Epithelial cell of esophagus (primary cell): Measurements from ENCODE around the gene FBXO47.

Source experiments
- DNase-seq: peaks from one replicate; pipeline ENCODE4 v3.0.0; 2010; ENCODE audit warnings: low read depth
- H3K4me3 ChIP-seq: 2 replicates; pipeline ENCODE4 v1.5.1; 2011; ENCODE audit warnings: mild to moderate bottlenecking, low read length, control low read depth
- TF ChIP-seq, protein P1 (sequence below): IDR thresholded peaks from 2 replicates; pipeline ENCODE4 v1.5.1; 2011; ENCODE audit warnings: low read depth, mild to moderate bottlenecking, low read length, control low read depth, inconsistent platforms; ENCODE audit not compliant: insufficient read depth; ENCODE audit errors: missing control alignments

The FBXO47 gene

DNA sequence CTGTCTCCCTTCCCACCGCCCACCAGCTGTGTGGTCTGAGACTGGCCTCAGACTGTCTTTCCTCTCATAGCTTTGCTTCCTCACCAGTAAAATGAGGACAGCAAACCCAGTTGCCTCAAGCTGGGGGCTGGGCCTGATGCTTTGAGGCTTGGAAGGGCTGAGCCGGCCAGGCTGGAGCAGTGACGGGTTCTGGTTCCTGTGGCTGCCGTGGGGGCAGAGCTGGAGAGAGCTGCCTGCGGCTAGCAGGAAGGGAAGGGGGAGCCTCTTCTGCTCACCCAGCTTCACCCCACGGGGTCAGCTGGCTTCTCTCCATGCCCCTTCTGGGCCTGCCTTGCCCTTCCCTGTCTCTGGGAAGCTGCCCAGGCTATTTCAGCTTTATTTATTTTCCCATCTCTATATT, 73.6 kb downstream of the FBXO47 start:
- TF ChIP-seq, protein P1, sequence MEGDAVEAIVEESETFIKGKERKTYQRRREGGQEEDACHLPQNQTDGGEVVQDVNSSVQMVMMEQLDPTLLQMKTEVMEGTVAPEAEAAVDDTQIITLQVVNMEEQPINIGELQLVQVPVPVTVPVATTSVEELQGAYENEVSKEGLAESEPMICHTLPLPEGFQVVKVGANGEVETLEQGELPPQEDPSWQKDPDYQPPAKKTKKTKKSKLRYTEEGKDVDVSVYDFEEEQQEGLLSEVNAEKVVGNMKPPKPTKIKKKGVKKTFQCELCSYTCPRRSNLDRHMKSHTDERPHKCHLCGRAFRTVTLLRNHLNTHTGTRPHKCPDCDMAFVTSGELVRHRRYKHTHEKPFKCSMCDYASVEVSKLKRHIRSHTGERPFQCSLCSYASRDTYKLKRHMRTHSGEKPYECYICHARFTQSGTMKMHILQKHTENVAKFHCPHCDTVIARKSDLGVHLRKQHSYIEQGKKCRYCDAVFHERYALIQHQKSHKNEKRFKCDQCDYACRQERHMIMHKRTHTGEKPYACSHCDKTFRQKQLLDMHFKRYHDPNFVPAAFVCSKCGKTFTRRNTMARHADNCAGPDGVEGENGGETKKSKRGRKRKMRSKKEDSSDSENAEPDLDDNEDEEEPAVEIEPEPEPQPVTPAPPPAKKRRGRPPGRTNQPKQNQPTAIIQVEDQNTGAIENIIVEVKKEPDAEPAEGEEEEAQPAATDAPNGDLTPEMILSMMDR, result no peak
- no peak for DNase-seq
- H3K4me3 ChIP-seq, result no peak overlapping the region

DNA sequence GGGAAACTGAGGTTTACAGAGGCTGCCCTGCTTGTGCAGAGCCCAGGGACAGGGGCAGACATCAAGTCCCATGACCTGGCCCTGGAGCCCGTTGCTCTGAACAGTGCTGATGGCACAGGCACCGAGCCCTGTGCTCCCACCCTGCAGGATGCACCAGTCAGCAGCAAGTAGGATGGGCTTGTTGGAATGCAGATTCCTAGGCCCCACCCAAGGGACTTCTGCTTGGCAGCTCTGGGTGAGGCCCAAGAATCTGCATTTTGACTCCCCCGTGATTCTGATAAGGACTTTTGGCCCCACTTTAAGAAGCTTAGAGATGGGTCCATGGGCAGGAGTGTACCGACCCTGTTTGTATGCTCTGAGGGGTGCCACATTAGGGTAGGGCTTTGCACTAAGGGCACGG, 74.1 kb downstream of the FBXO47 start:
- H3K4me3 ChIP-seq, result no peak overlapping the region
- no peak for DNase-seq
- TF ChIP-seq, protein P1, result no peak

DNA sequence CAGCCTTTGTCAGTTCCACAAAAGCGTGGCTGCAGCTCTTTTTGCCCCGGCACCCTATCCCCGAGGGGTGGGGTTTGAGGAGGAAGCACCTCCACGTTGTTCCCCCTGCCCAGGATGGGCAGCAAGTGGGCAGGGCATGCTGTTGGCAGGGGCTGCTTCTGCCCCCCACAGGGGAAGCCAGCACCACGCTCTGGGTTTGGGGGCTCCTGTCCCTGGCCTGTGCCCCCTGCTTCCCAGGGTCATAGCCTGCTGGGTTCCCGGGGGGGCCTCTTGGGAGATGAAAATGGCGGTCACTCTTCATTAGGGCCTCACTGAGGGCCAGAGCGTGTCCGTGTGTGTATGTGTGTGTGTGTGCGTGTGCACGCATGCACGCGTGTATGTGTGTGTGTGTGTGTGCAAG, 74.6 kb downstream of the FBXO47 start:
- H3K4me3 ChIP-seq, result no peak overlapping the region
- TF ChIP-seq, protein P1, result no peak

DNA sequence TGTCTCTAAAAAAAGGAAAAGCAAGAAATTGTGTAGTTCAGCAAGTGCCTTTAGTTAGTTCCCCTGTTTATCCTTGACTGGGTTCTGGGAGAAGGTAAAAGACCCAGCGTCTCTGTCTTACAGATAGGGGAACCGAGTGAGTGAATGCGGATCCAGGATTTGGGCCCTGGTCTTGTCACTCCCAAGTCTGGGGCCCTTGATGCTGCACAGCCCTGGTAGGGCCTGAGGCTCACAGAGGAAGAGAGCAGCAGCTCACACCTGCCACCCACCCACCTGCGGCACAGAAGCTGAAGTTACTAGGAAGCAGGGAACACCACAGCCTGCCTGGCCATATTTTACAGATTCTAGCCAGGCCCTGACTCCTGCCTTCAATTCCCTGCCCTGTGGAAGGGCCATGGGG, 75.1 kb downstream of the FBXO47 start:
- no peak for DNase-seq
- no peak overlapping the region for H3K4me3 ChIP-seq
- TF ChIP-seq, protein P1, result no peak

More for the DNA sequence above, 74.6 kb downstream of the FBXO47 start:
- no peak for DNase-seq

- DNase-seq, result no peak
- TF ChIP-seq, protein P1, result no peak
- H3K4me3 ChIP-seq, result no peak overlapping the region
Observed at GRCh38 chr17:38891441-38891840, 75.8 kb downstream of the FBXO47 start.

DNA sequence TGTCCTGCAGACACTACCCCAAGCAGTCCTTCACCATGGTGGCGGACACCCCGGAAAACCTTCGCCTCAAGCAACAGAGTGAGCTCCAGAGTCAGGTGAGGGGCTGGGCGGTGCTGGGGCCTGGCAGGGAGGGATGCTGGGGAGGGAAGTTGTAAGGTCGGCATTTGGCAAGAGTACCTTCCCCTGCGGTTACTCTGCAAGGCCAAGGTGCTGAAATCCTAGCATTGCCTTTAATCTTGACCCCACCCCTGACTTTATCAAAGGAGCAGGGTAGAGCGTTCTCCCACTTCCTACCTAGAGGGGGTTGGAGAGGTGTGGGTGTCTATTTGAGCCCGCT, 76.8 kb downstream of the FBXO47 start:
- H3K4me3 ChIP-seq, result no peak overlapping the region
- DNase-seq, result no peak
- TF ChIP-seq, protein P1, result no peak

- DNase-seq, result no peak
- TF ChIP-seq, protein P1, result no peak
- H3K4me3 ChIP-seq, result no peak overlapping the region
Observed at GRCh38 chr17:38889745-38890409, 77.3 kb downstream of the FBXO47 start.
